Transverse colon (tissue), 4 donors: ENCODE data around the gene STAC. TPM values are rescaled to one million over a fixed set of nuclear protein-coding genes. Genes with fewer than 3 reads are reported as not detected.

Source experiments
- DNase-seq: peaks from one replicate; pipeline ENCODE4 v3.0.0-alpha.2; 2019
- H3K27ac ChIP-seq, 4 donors: fragments of 200-600 bp; sonication (generic); 2 replicates each; pipeline ENCODE4 v1.5.1; 2016 to 2018; ENCODE audit warnings: inconsistent platforms in 4 of 4
- H3K27me3 ChIP-seq: fragments of 200-600 bp; sonication (generic); 2 replicates; pipeline ENCODE4 v1.5.1; 2017; ENCODE audit warnings: inconsistent platforms
- H3K36me3 ChIP-seq, 4 donors: fragments of 200-600 bp; sonication (generic); 2 replicates each; pipeline ENCODE4 v1.5.1; 2017 to 2019; ENCODE audit warnings: inconsistent platforms in 4 of 4
- H3K4me1 ChIP-seq, 4 donors: fragments of 200-600 bp; sonication (generic); 2 replicates each; pipeline ENCODE4 v1.5.1; 2017 to 2020; ENCODE audit warnings: inconsistent platforms in 4 of 4
- H3K4me3 ChIP-seq, 4 donors: fragments of 200-600 bp; sonication (generic); 1 replicate in 1 of 4; 2 replicates in 3 of 4; pipeline versions ENCODE4 v1.5.1 to v1.6.1; 2017 to 2019; ENCODE audit warnings: inconsistent platforms in 4 of 4
- H3K9me3 ChIP-seq, 2 donors: fragments of 200-600 bp; sonication (generic); 2 replicates each; pipeline ENCODE4 v1.5.1; 2017 to 2019; ENCODE audit warnings: inconsistent platforms in 2 of 2
- EP300 ChIP-seq: sonication (generic); formaldehyde crosslinking; IDR thresholded peaks from one replicate; pipeline ENCODE4 v1.6.1; 2017; ENCODE audit warnings: antibody characterized with exemption, low read depth
- POLR2A ChIP-seq: fragments of 450-650 bp; IDR thresholded peaks from one replicate; pipeline ENCODE4 v1.6.1; 2016; ENCODE audit warnings: antibody characterized with exemption, mild to moderate bottlenecking, moderate library complexity
- POLR2AphosphoS5 ChIP-seq, 3 donors: sonication (generic); formaldehyde crosslinking; IDR thresholded peaks; one replicate each; pipeline ENCODE4 v1.6.1; 2016; ENCODE audit warnings: antibody characterized with exemption in 3 of 3
- WGBS, 2 donors: methylation state at CpG; one replicate each; pipeline ENCODE4 v1.1.5; 2018; ENCODE audit warnings: low coverage in 1 of 2; 5-methylcytosine and 5-hydroxymethylcytosine counted together
- in situ Hi-C, 4 donors: fragments of 200-750 bp; cut with MboI; loops; one replicate each; pipeline versions ENCODE4 v1.15.0 to v1.15.1; 2017; ENCODE audit warnings: low sequenced_read_pairs in 3 of 4, low pct_ligation_motif_present in 1 of 4, low pct_unique_long_range_greater_than_20kb in 1 of 4
- intact Hi-C: fragments of 100-400 bp; cut with DNase I; formaldehyde crosslinking; loops from one replicate; pipeline ENCODE4 v1.15.1; 2023; ENCODE audit warnings: low total_unique reads
- total RNA-seq, 4 donors: library from RNA; depleted of rRNA; stranded (reverse); fragments of >200 nt; gene quantifications; one replicate each; pipeline ENCODE4 v1.1.0, GENCODE V29; 2016
- TF ChIP-seq, protein P1 (sequence below), 5 experiments: fragments of 200-600 bp in 3 of 5; fragments of 450-650 bp in 2 of 5; sonication (generic) in 3 of 5; IDR thresholded peaks; 1 replicate in 2 of 5; 2 replicates in 3 of 5; pipeline ENCODE4 v1.5.1; 2016 to 2017; ENCODE audit warnings: antibody characterized with exemption in 5 of 5, inconsistent platforms in 3 of 5, mild to moderate bottlenecking in 2 of 5, moderate library complexity in 1 of 5

STAC gene
- total RNA-seq, 4 donors from 2014 or later = 1.3 to 3.5 TPM; not detected in 2

DNA sequence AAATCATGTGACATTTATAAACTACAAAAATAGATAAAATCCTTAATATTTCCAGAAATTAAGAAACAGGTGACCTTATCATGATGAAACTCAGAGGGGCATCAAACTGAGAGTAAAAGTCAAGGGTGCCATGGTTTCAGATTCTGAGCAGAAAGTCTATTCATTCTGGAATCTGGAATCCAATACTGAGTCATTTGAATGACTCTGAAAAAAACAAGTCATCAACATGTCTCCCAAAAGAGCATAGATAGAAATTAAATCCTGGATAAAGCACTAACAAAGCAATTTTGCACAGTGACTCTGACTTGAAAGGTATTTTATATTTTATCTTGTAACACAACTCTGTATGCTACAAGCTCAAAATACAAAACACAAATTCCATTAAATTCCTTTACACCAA, 23.4 kb downstream of the STAC start:
- H3K27me3 ChIP-seq = no peaks in the 10 kb centered on the region
- no peak for DNase-seq
- in situ Hi-C loops = no loop called here
- no peaks in the 10 kb centered on the region for H3K9me3 ChIP-seq
- TF ChIP-seq EP300 (no peak), POLR2AphosphoS5 (IDR thresholded peaks at IDR 0.05) (no peak), POLR2A (no peak)
- TF ChIP-seq, protein P1, sequence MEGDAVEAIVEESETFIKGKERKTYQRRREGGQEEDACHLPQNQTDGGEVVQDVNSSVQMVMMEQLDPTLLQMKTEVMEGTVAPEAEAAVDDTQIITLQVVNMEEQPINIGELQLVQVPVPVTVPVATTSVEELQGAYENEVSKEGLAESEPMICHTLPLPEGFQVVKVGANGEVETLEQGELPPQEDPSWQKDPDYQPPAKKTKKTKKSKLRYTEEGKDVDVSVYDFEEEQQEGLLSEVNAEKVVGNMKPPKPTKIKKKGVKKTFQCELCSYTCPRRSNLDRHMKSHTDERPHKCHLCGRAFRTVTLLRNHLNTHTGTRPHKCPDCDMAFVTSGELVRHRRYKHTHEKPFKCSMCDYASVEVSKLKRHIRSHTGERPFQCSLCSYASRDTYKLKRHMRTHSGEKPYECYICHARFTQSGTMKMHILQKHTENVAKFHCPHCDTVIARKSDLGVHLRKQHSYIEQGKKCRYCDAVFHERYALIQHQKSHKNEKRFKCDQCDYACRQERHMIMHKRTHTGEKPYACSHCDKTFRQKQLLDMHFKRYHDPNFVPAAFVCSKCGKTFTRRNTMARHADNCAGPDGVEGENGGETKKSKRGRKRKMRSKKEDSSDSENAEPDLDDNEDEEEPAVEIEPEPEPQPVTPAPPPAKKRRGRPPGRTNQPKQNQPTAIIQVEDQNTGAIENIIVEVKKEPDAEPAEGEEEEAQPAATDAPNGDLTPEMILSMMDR (IDR thresholded peaks at IDR 0.05) = no peak
- H3K36me3 ChIP-seq = no peaks in the 10 kb centered on the region
- intact Hi-C loops = no loop called here
- H3K4me1 ChIP-seq = no peaks in the 10 kb centered on the region
- H3K4me3 ChIP-seq = no peak overlapping the region
- H3K27ac ChIP-seq = no peak overlapping the region

DNA sequence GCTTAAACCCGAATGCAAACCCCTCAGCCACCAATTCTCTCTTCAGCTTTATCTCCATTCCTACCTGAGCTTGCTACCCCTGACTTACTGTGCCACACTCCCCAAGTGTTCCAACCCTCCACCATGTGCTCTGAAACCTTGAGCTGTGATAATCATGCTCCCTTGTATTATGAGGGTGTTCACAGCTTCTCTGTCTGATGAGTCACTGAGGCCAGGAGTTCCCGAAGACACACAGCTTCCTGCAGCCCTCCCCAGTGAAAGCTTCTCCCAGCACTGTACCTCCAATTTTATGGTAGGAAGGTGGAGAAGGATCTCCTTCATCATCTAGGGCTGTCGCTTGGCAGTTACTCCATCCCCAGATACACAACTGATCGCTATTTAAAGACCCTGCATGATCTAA, 24.9 kb downstream of the STAC start:
- no peaks in the 10 kb centered on the region for H3K9me3 ChIP-seq
- H3K4me1 ChIP-seq = no peaks in the 10 kb centered on the region
- no peaks in the 10 kb centered on the region for H3K27me3 ChIP-seq
- TF ChIP-seq, protein P1 (IDR thresholded peaks at IDR 0.05) = no peak
- TF ChIP-seq POLR2AphosphoS5 (IDR thresholded peaks at IDR 0.05) (no peak), POLR2A (no peak)
- in situ Hi-C loops = no loop called here
- DNase-seq = no peak
- WGBS, 2 donors = 86 to 100% methylated on average over 2 to 4 of the region's 4 CpGs
- no peak overlapping the region for H3K27ac ChIP-seq
- H3K36me3 ChIP-seq = no peaks in the 10 kb centered on the region
- intact Hi-C loops = no loop called here
- no peak overlapping the region for H3K4me3 ChIP-seq

DNA sequence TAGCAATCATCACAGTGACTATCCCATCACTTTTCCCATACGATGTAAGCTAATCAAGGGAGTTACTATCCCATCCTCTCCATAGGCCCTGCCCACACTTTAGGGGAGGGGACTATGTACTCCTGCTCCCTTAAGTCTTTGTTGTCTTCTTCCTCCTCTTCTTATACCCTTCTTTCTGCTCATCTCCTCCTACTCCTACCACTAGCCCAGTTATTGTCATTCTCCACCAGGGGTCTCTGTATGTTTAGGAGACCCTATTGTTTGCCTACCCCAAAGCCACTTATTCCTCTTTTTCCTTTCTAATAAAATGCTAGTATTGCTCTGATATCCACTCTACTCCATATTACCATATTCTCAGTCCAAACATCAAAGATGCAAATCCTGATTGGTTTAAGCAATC, 27.8 kb downstream of the STAC start:
- Histone ChIP-seq H3K4me3 (no peak overlapping the region), H3K27me3 (no peaks in the 10 kb centered on the region), H3K36me3 (no peaks in the 10 kb centered on the region), H3K9me3 (no peaks in the 10 kb centered on the region), H3K4me1 (no peaks in the 10 kb centered on the region), H3K27ac (no peak overlapping the region)
- DNase-seq = no peak
- TF ChIP-seq, protein P1 (IDR thresholded peaks at IDR 0.05) = no peak
- TF ChIP-seq EP300 (no peak), POLR2AphosphoS5 (IDR thresholded peaks at IDR 0.05) (no peak), POLR2A (no peak)
- in situ Hi-C loops = no loop called here
- WGBS, 2 donors = 61 to 71% methylated on average over 1 of the region's 1 CpG
- intact Hi-C loops = no loop called here

DNA sequence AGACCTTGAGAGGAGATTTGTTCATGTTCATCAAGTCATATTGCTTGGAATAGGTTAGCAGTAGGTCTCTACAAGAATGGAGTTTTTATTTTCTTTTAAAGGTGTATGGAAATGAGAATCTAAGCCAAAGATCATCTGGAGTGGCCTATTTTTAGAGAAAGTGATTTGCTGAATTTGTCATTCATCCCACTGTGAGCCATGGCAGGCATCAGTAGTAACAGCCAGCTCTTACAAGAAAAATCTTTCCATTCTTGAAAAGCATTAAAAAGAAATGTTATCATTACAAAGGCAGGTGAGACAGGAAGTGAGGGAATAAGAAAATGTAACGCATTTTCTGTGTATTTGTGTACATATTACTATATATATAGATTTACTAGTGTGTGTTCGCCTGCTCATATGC, 29.6 kb downstream of the STAC start:
- Histone ChIP-seq H3K9me3 (no peaks in the 10 kb centered on the region), H3K4me3 (no peak overlapping the region), H3K27ac (no peak overlapping the region), H3K36me3 (no peaks in the 10 kb centered on the region), H3K4me1 (no peaks in the 10 kb centered on the region), H3K27me3 (no peaks in the 10 kb centered on the region)
- intact Hi-C loops = no loop called here
- no peak for DNase-seq
- in situ Hi-C loops = no loop called here
- WGBS, 2 donors = 62 to 75% methylated on average over 2 of the region's 2 CpGs
- TF ChIP-seq POLR2AphosphoS5 (IDR thresholded peaks at IDR 0.05) = no peak
- TF ChIP-seq EP300 = no peak
- TF ChIP-seq, protein P1 (IDR thresholded peaks at IDR 0.05) = no peak
- no peak for TF ChIP-seq POLR2A
